Upper lobe of left lung (tissue), 6 donors: ENCODE results near the gene TMEM135. TPM values are rescaled to one million over a fixed set of nuclear protein-coding genes. Genes with fewer than 3 reads are reported as not detected.

Source experiments
- ATAC-seq, 2 donors: fragments of 200-7000 bp; cut with Tn5 transposase; one replicate each; pipeline ENCODE4 v1.9.1; 2022; ENCODE audit warnings: mild to moderate bottlenecking in 2 of 2, moderate library complexity in 2 of 2; ENCODE audit not compliant: low FRiP score in 2 of 2
- DNase-seq, 2 donors: peaks; one replicate each; pipeline ENCODE4 v3.0.0-alpha.2; 2019 to 2020
- H3K27ac ChIP-seq, 4 donors: fragments of 200-600 bp; sonication (generic); one replicate each; pipeline ENCODE4 v1.5.1; 2016 to 2019
- H3K27me3 ChIP-seq, 4 donors: fragments of 200-600 bp; sonication (generic); one replicate each; pipeline ENCODE4 v1.5.1; 2017 to 2019
- H3K36me3 ChIP-seq, 4 donors: fragments of 200-600 bp; sonication (generic); one replicate each; pipeline ENCODE4 v1.5.1; 2016 to 2019
- H3K4me1 ChIP-seq, 4 donors: fragments of 200-600 bp; sonication (generic); one replicate each; pipeline ENCODE4 v1.5.1; 2018 to 2019
- H3K4me3 ChIP-seq, 4 donors: fragments of 200-600 bp; sonication (generic); one replicate each; pipeline ENCODE4 v1.5.1; 2017 to 2019; ENCODE audit warnings: mild to moderate bottlenecking in 2 of 4, moderate library complexity in 1 of 4
- H3K9me3 ChIP-seq, 4 donors: fragments of 200-600 bp; sonication (generic); one replicate each; pipeline ENCODE4 v1.5.1; 2018 to 2019
- CTCF ChIP-seq, 6 experiments: fragments of 450-650 bp in 4 of 6; fragments of 200-600 bp in 2 of 6; sonication (generic) in 2 of 6; IDR thresholded peaks; one replicate each; pipeline ENCODE4 v1.5.1; 2016 to 2019; ENCODE audit warnings: antibody characterized with exemption in 6 of 6
- EP300 ChIP-seq, 4 donors: sonication (generic); formaldehyde crosslinking; IDR thresholded peaks; one replicate each; pipeline ENCODE4 v1.5.1; 2017; ENCODE audit warnings: antibody characterized with exemption in 4 of 4, control low read depth in 2 of 4
- POLR2A ChIP-seq, 4 donors: fragments of 450-650 bp; IDR thresholded peaks; one replicate each; pipeline ENCODE4 v1.5.1; 2016 to 2017; ENCODE audit warnings: antibody characterized with exemption in 4 of 4, mild to moderate bottlenecking in 2 of 4
- POLR2AphosphoS5 ChIP-seq, 2 donors: sonication (generic); formaldehyde crosslinking; IDR thresholded peaks; one replicate each; pipeline ENCODE4 v1.5.1; 2017; ENCODE audit warnings: antibody characterized with exemption in 2 of 2
- WGBS, 2 donors: methylation state at CpG; one replicate each; pipeline ENCODE4 v1.1.5; 2017 to 2018; 5-methylcytosine and 5-hydroxymethylcytosine counted together
- total RNA-seq, 6 donors: library from RNA; depleted of rRNA in 4 of 6; stranded (reverse); fragments of >200 nt in 4 of 6; gene quantifications; one replicate each; pipeline versions ENCODE4 v1.1.0 to v1.2.1, GENCODE V29; 2016 to 2021
- donor health status: DM: no; HTN: no; CAD: no; lungs with moderate emphysema.
- donor health status: DM: no; HTN: yes; CAD: no; lungs with severe emphysema.

The TMEM135 gene
- total RNA-seq, 6 donors from 2014 or later, result 12.6 to 33.5 (median 19.1) TPM

- H3K27ac ChIP-seq, result no peak overlapping the region
- DNase-seq, result no peak
- H3K4me1 ChIP-seq, result no peaks in the 10 kb centered on the region
- H3K4me3 ChIP-seq, result no peak overlapping the region
- H3K36me3 ChIP-seq, result peaks cover 0 to 20% (median 2%) of the 10 kb centered on the region in 4 donors
- no peaks in the 10 kb centered on the region for H3K27me3 ChIP-seq
- H3K9me3 ChIP-seq, result no peaks in the 10 kb centered on the region
- TF ChIP-seq POLR2AphosphoS5 (IDR thresholded peaks at IDR 0.05) (no peak), EP300 (IDR thresholded peaks at IDR 0.05) (no peak), CTCF (IDR thresholded peaks at IDR 0.05) (no peak), POLR2A (IDR thresholded peaks at IDR 0.05) (no peak)
- WGBS, 2 donors, result 96 to 99% methylated on average over 2 of the region's 2 CpGs
- no peak for ATAC-seq
These were observed 279.7 kb downstream of the TMEM135 start for GRCh38 chr11:87317441-87317840.

GRCh38 chr11:87320123-87320522 is 282.4 kb downstream of the TMEM135 start:
- H3K4me3 ChIP-seq, result no peak overlapping the region
- H3K27ac ChIP-seq, result no peak overlapping the region
- no peaks in the 10 kb centered on the region for H3K27me3 ChIP-seq
- DNase-seq (no peak), ATAC-seq (no peak)
- H3K4me1 ChIP-seq, result no peaks in the 10 kb centered on the region
- H3K9me3 ChIP-seq, result no peaks in the 10 kb centered on the region
- TF ChIP-seq CTCF (IDR thresholded peaks at IDR 0.05) (no peak), EP300 (IDR thresholded peaks at IDR 0.05) (no peak), POLR2A (IDR thresholded peaks at IDR 0.05) (no peak), POLR2AphosphoS5 (IDR thresholded peaks at IDR 0.05) (no peak)
- peaks cover 0 to 20% (median 2%) of the 10 kb centered on the region in 4 donors for H3K36me3 ChIP-seq

GRCh38 chr11:87322568-87322967 is 284.8 kb downstream of the TMEM135 start:
- TF ChIP-seq POLR2AphosphoS5 (IDR thresholded peaks at IDR 0.05), result no peak
- TF ChIP-seq CTCF (IDR thresholded peaks at IDR 0.05), result no peak
- TF ChIP-seq EP300 (IDR thresholded peaks at IDR 0.05), result no peak
- TF ChIP-seq POLR2A (IDR thresholded peaks at IDR 0.05), result no peak
- ATAC-seq (no peak), DNase-seq (no peak)
- no peaks in the 10 kb centered on the region for H3K9me3 ChIP-seq
- no peak overlapping the region for H3K27ac ChIP-seq
- WGBS, 2 donors, result 74 to 78% methylated on average over 1 of the region's 1 CpG
- no peak overlapping the region for H3K4me3 ChIP-seq
- H3K4me1 ChIP-seq, result no peaks in the 10 kb centered on the region
- no peaks in the 10 kb centered on the region for H3K27me3 ChIP-seq
- peaks cover 0 to 20% (median 2%) of the 10 kb centered on the region in 4 donors for H3K36me3 ChIP-seq

GRCh38 chr11:87323899-87324298 is 286.2 kb downstream of the TMEM135 start:
- ATAC-seq (no peak), DNase-seq (no peak)
- Histone ChIP-seq H3K4me1 (no peaks in the 10 kb centered on the region), H3K36me3 (peaks cover 0 to 20% (median 2%) of the 10 kb centered on the region in 4 donors), H3K9me3 (no peaks in the 10 kb centered on the region), H3K4me3 (no peak overlapping the region), H3K27ac (no peak overlapping the region), H3K27me3 (no peaks in the 10 kb centered on the region)
- no peak for TF ChIP-seq EP300 (IDR thresholded peaks at IDR 0.05)
- TF ChIP-seq POLR2A (IDR thresholded peaks at IDR 0.05), result no peak
- WGBS, 2 donors, result 71 to 76% methylated on average over 5 of the region's 5 CpGs

GRCh38 chr11:87324817-87325489 is 287.2 kb downstream of the TMEM135 start:
- no peaks in the 10 kb centered on the region for H3K4me1 ChIP-seq
- TF ChIP-seq POLR2AphosphoS5 (IDR thresholded peaks at IDR 0.05) (no peak), CTCF (IDR thresholded peaks at IDR 0.05) (no peak), POLR2A (IDR thresholded peaks at IDR 0.05) (no peak), EP300 (IDR thresholded peaks at IDR 0.05) (no peak)
- no peak for ATAC-seq

More at GRCh38 chr11:87324817-87325489, 287.2 kb downstream of the TMEM135 start:
- H3K9me3 ChIP-seq, result no peaks in the 10 kb centered on the region
- no peak overlapping the region for H3K4me3 ChIP-seq
- H3K36me3 ChIP-seq, result peaks cover 0 to 15% (median 0%) of the 10 kb centered on the region in 4 donors
- no peak overlapping the region for H3K27ac ChIP-seq
- DNase-seq, result no peak
- H3K27me3 ChIP-seq, result no peaks in the 10 kb centered on the region
